Measurements from ENCODE around the gene OXCT2. TPM values are rescaled to one million over a fixed set of nuclear protein-coding genes. Genes with fewer than 3 reads are reported as not detected.
"Not testable (repeated sequence)": the region's sequence is repeated elsewhere in the genome, so short reads cannot be mapped to it uniquely, and the experiment has no call there.

The OXCT2 gene
- 2.1 TPM in 2 replicates for total RNA-seq (ENCODE audit: low replicate concordance)

GRCh38 chr1:39771022-39771532, at the start of gene OXCT2:
Gene OXCT2 (minus strand): TSS chr1:39771348. CDS start chr1:39771255, 93 bp downstream.
- H3K36me3 Mint-ChIP-seq; H4K20me1 ChIP-seq (ENCODE audit: low read depth); H3K4me1 ChIP-seq; H3K9me3 ChIP-seq (ENCODE audit: low read depth); H3K4me1 Mint-ChIP-seq; H3K9ac ChIP-seq; H3K27me3 Mint-ChIP-seq (ENCODE audit: insufficient read depth, low read depth); DNase-seq (ENCODE audit: low spot score); H3K27ac ChIP-seq; H3F3A ChIP-seq (ENCODE audit: low read depth); H3K9me3 Mint-ChIP-seq; H3K79me2 ChIP-seq (ENCODE audit: low read depth); H2AFZ ChIP-seq (replicated peaks); H3K27ac Mint-ChIP-seq; H3K36me3 ChIP-seq: not testable (repeated sequence)
- peak within 1 kb of the TSS; percentile 39 for H3K4me3 ChIP-seq
- peak within 1 kb of the TSS; percentile 65 for H3K4me2 ChIP-seq
- H3K4me3 Mint-ChIP-seq: peak within 1 kb of the TSS; percentile 72
- TF ChIP-seq EZH2 (IDR thresholded peaks at IDR 0.05) (peak; percentile 69), EZH2phosphoT487 (IDR thresholded peaks at IDR 0.05) (peak; percentile 59)
- H3K27me3 ChIP-seq: peaks cover 28% of the 10 kb centered on the region

DNA sequence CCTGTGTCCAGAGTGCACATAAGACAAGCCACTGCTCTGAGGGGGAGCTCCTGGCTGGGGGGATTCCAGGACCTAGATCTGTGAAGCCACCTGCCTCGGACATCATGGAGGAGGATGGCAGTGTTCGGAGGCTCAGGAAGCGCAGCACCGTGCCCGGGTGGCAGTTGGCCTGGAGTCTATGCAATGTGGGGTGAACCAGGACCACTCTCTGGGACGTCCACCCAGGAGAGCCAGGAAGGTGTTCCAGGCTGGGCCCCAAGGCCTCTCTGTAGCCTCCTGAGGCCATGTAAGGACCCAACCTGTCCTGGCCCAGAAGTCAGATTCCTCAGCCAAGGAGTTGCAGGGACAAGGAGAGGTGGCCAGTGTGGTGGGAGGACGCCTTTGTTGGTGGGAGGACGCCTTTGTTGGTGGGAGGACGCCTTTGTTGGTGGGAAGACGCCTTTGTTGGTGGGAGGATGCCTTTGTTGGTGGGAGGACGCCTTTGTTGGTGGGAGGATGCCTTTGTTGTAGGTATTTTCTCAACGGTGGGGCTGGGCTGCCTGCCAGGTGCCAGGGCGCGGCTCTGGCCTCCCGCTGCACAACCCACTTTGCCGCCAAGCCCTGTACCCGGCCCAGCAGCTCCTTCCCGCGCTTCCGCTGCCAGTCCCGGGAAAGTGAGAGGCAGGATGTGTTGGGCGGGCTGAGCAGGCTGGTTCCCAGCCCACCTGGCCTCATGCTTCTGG, 48.1 kb upstream of the OXCT2 start:
- H3K9me3 Mint-ChIP-seq: peaks cover 3% of the 10 kb centered on the region
- H3K4me2 ChIP-seq: no peak overlapping the region
- H3F3A ChIP-seq (ENCODE audit: low read depth): no peaks in the 10 kb centered on the region
- no peak overlapping the region for H2AFZ ChIP-seq (replicated peaks)
- H3K27me3 Mint-ChIP-seq (ENCODE audit: insufficient read depth, low read depth): peaks cover 5% of the 10 kb centered on the region
- TF ChIP-seq CTCF (IDR thresholded peaks at IDR 0.05): no peak
- no peak for TF ChIP-seq EZH2phosphoT487 (IDR thresholded peaks at IDR 0.05)
- TF ChIP-seq EZH2 (IDR thresholded peaks at IDR 0.05): no peak
- no peak overlapping the region for H3K9ac ChIP-seq
- H3K9me3 ChIP-seq (ENCODE audit: low read depth): no peaks in the 10 kb centered on the region
- H4K20me1 ChIP-seq (ENCODE audit: low read depth): no peaks in the 10 kb centered on the region
- no peak for DNase-seq (ENCODE audit: low spot score)
- no peaks in the 10 kb centered on the region for H3K4me1 ChIP-seq
- H3K27ac ChIP-seq: no peak overlapping the region
- H3K4me1 Mint-ChIP-seq: peaks cover 20% of the 10 kb centered on the region
- H3K36me3 Mint-ChIP-seq: no peaks in the 10 kb centered on the region
- H3K4me3 ChIP-seq: no peak overlapping the region
- no peaks in the 10 kb centered on the region for H3K36me3 ChIP-seq
- no peak overlapping the region for H3K27ac Mint-ChIP-seq
- no peak overlapping the region for H3K4me3 Mint-ChIP-seq
- H3K79me2 ChIP-seq (ENCODE audit: low read depth): no peaks in the 10 kb centered on the region
- H3K27me3 ChIP-seq: peaks cover 5% of the 10 kb centered on the region

DNA sequence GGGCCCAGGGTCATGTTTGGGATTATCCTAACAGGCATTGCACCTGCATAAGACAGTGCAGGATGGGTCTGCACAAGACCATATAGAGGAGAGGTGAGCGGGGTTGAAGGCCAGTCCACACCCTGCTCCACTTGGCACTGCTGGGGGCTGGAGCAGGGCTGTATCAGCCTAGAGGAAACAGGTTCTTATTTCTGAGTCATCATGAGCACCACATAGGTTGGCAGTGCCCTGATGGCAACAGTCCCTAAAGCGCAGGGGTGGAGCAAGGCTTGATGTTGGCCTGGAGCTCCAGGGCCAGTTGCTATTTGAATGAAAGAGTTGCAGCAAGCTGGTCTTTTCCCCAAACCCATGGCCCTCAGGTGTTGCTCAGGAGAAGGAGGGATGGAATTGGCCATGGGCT, 47.3 kb upstream of the OXCT2 start:
- no peaks in the 10 kb centered on the region for H3K9me3 ChIP-seq (ENCODE audit: low read depth)
- H2AFZ ChIP-seq (replicated peaks): no peak overlapping the region
- H3K27me3 ChIP-seq: peaks cover 5% of the 10 kb centered on the region
- H3K27ac Mint-ChIP-seq: peak overlapping the region; percentile 46
- no peak overlapping the region for H3K27ac ChIP-seq
- no peaks in the 10 kb centered on the region for H3F3A ChIP-seq (ENCODE audit: low read depth)
- H3K4me3 ChIP-seq: no peak overlapping the region
- peaks cover 20% of the 10 kb centered on the region for H3K4me1 Mint-ChIP-seq
- H3K4me3 Mint-ChIP-seq: no peak overlapping the region
- no peaks in the 10 kb centered on the region for H3K4me1 ChIP-seq
- H3K4me2 ChIP-seq: no peak overlapping the region
- no peaks in the 10 kb centered on the region for H3K36me3 ChIP-seq
- H3K9ac ChIP-seq: no peak overlapping the region
- TF ChIP-seq CTCF (IDR thresholded peaks at IDR 0.05) (no peak), EZH2 (IDR thresholded peaks at IDR 0.05) (no peak), EZH2phosphoT487 (IDR thresholded peaks at IDR 0.05) (no peak)
- no peaks in the 10 kb centered on the region for H3K9me3 Mint-ChIP-seq
- H3K36me3 Mint-ChIP-seq: no peaks in the 10 kb centered on the region
- DNase-seq (ENCODE audit: low spot score): no peak
- H4K20me1 ChIP-seq (ENCODE audit: low read depth): no peaks in the 10 kb centered on the region
- H3K27me3 Mint-ChIP-seq (ENCODE audit: insufficient read depth, low read depth): peaks cover 7% of the 10 kb centered on the region
- no peaks in the 10 kb centered on the region for H3K79me2 ChIP-seq (ENCODE audit: low read depth)

- H3K27ac Mint-ChIP-seq: peak overlapping the region; percentile 69
- H3K27ac ChIP-seq; H3K79me2 ChIP-seq (ENCODE audit: low read depth); H3K9me3 ChIP-seq (ENCODE audit: low read depth); H3K9ac ChIP-seq; H3K27me3 ChIP-seq; H3K27me3 Mint-ChIP-seq (ENCODE audit: insufficient read depth, low read depth); H3K36me3 Mint-ChIP-seq; H3K4me1 ChIP-seq; H3F3A ChIP-seq (ENCODE audit: low read depth); H3K36me3 ChIP-seq; H3K4me2 ChIP-seq; H4K20me1 ChIP-seq (ENCODE audit: low read depth); H3K4me3 ChIP-seq; H3K4me3 Mint-ChIP-seq; H2AFZ ChIP-seq (replicated peaks); H3K9me3 Mint-ChIP-seq: not testable (repeated sequence)
- DNase-seq (ENCODE audit: low spot score): peak; percentile 29
- H3K4me1 Mint-ChIP-seq: peaks cover 18% of the 10 kb centered on the region
Measured at GRCh38 chr1:39817091-39817932, 46.2 kb upstream of the OXCT2 start.

Data from neural progenitor cell (in vitro differentiated cells).